HepG2 (cell line): Measurements from ENCODE around the gene NUP107. TPM values are rescaled to one million over a fixed set of nuclear protein-coding genes. Genes with fewer than 3 reads are reported as not detected.

Source experiments
- ATAC-seq: fragments of 200-7000 bp; cut with Tn5 transposase; 3 replicates; pipeline ENCODE4 v1.9.1; 2020; ENCODE audit warnings: mild to moderate bottlenecking, moderate library complexity
- BruUV-seq: library from RNA; stranded (reverse); fragments of 400-500 nt; replicated peaks from 2 replicates; lab custom pipeline; 2021; lab: Mats Ljungman, UMichigan
- CTCF ChIA-PET: fragments of 300-600 bp; formaldehyde crosslinking; extraction: SDS; loops from one replicate; lab custom pipeline; 2021; ENCODE audit warnings: low total read pairs, inconsistent platforms, low intra/inter-chr PET ratio; lab: Yijun Ruan, JAX
- POLR2A ChIA-PET: fragments of 350-600 bp; sonication (Branson Sonifier 250); formaldehyde crosslinking; loops from one replicate; lab custom pipeline; 2020; ENCODE audit warnings: antibody characterized with exemption, inconsistent platforms; lab: Yijun Ruan, JAX
- DNase-seq: peaks from one replicate; pipeline ENCODE4 v3.0.0-alpha.2; 2015; ENCODE audit warnings: low spot score
- FAIRE-seq: peaks from 3 replicates; lab custom pipeline; 2011; peaks lifted over from hg19 to GRCh38; lab: Jason Lieb, UNC
- H2AFZ ChIP-seq: one replicate; pipeline ENCODE4 v1.6.1; 2011; ENCODE audit warnings: low read length, inconsistent platforms
- H3K27ac ChIP-seq: fragments of 300-600 bp; 3 replicates; pipeline ENCODE4 v1.8.0; 2011; ENCODE audit warnings: mixed run types, mild to moderate bottlenecking, mixed read lengths, low read length, inconsistent platforms; ENCODE audit not compliant: insufficient read depth; ENCODE audit errors: extremely low read length
- H3K27me3 ChIP-seq, 2 experiments: fragments of 200-600 bp in 1 of 2; 2 replicates in 1 of 2; 3 replicates in 1 of 2; pipeline versions ENCODE4 v1.6.0 to v1.8.0; 2011; ENCODE audit warnings: low read length in 2 of 2, mild to moderate bottlenecking in 2 of 2, moderate library complexity in 2 of 2, inconsistent platforms in 1 of 2; ENCODE audit not compliant: insufficient read depth in 2 of 2, control insufficient read depth in 1 of 2
- H3K36me3 ChIP-seq, 2 experiments: fragments of 200-600 bp in 1 of 2; replicated peaks in 1 of 2; 2 replicates in 1 of 2; 3 replicates in 1 of 2; pipeline versions ENCODE4 v1.5.1 to v1.8.0; 2011; ENCODE audit warnings: low read length in 2 of 2, inconsistent platforms in 1 of 2; ENCODE audit not compliant: insufficient read depth in 2 of 2, control insufficient read depth in 1 of 2
- H3K4me1 ChIP-seq: 2 replicates; pipeline ENCODE4 v1.5.1; 2012; ENCODE audit warnings: low read length, inconsistent platforms; ENCODE audit not compliant: insufficient read depth
- H3K4me2 ChIP-seq: 2 replicates; pipeline ENCODE4 v1.6.0; 2011; ENCODE audit warnings: low read depth, low read length, inconsistent platforms
- H3K4me3 ChIP-seq, 3 experiments: fragments of 200-600 bp in 1 of 3; sonication (generic), shearing (Covaris generic) in 1 of 3; replicated peaks in 1 of 3; 2 replicates each; pipeline ENCODE4 v1.5.1; 2011 to 2016; ENCODE audit warnings: low read length in 3 of 3, inconsistent platforms in 2 of 3, low read depth in 2 of 3, mild to moderate bottlenecking in 2 of 3, control low read depth in 1 of 3, mixed read lengths in 1 of 3; ENCODE audit not compliant: insufficient read depth in 1 of 3
- H3K79me2 ChIP-seq: one replicate; pipeline ENCODE4 v1.6.1; 2011; ENCODE audit warnings: low read length, inconsistent platforms; ENCODE audit not compliant: insufficient read depth
- H3K9ac ChIP-seq: 2 replicates; pipeline ENCODE4 v1.6.0; 2011; ENCODE audit warnings: mild to moderate bottlenecking, low read depth, low read length, inconsistent platforms; ENCODE audit not compliant: insufficient read depth
- H3K9me3 ChIP-seq: 2 replicates; pipeline ENCODE4 v1.5.1; 2012; ENCODE audit warnings: mild to moderate bottlenecking, low read length
- H4K20me1 ChIP-seq: 2 replicates; pipeline ENCODE4 v1.6.0; 2011; ENCODE audit warnings: inconsistent platforms, mild to moderate bottlenecking, low read length, moderate library complexity; ENCODE audit not compliant: insufficient read depth
- CBX5 ChIP-seq: sonication (generic); formaldehyde crosslinking; IDR thresholded peaks from 2 replicates; pipeline ENCODE4 v1.4.0; 2020; ENCODE audit warnings: missing genetic modification reagents, borderline replicate concordance
- FIP1L1 ChIP-seq: fragments of 200-400 bp; formaldehyde crosslinking; IDR thresholded peaks from 2 replicates; pipeline ENCODE4 v1.6.1; 2018; ENCODE audit warnings: low read depth, mild to moderate bottlenecking, low read length, moderate library complexity, borderline replicate concordance; ENCODE audit not compliant: insufficient read depth
- GRHL1 ChIP-seq: sonication (generic); formaldehyde crosslinking; conservative IDR thresholded peaks from 2 replicates; pipeline ENCODE4 v1.8.0; 2022; ENCODE audit warnings: missing genetic modification reagents
- GTF2F1 ChIP-seq: fragments of 150-350 bp; IDR thresholded peaks from 2 replicates; pipeline ENCODE4 v1.6.1; 2014; ENCODE audit warnings: low read length
- REXO4 ChIP-seq: sonication (generic); formaldehyde crosslinking; IDR thresholded peaks from 2 replicates; pipeline ENCODE4 v1.8.0; 2022; ENCODE audit warnings: missing genetic modification reagents, mild to moderate bottlenecking, borderline replicate concordance
- SRSF1 ChIP-seq: fragments of 200-400 bp; formaldehyde crosslinking; optimal IDR thresholded peaks from 2 replicates; pipeline ENCODE3; 2017; ENCODE audit warnings: mild to moderate bottlenecking, low read depth, low read length, moderate library complexity
- ZBTB44 ChIP-seq: sonication (generic); formaldehyde crosslinking; IDR thresholded peaks from 2 replicates; pipeline ENCODE4 v1.4.0; 2020; ENCODE audit warnings: missing genetic modification reagents
- in situ Hi-C: cut with HindIII; loops from 2 replicates; pipeline ENCODE4 v1.10.0; 2017; ENCODE audit warnings: low pct_unique_long_range_greater_than_20kb; ENCODE audit not compliant: extremely low pct_ligation_motif_present
- intact Hi-C: fragments of 100-400 bp; cut with micrococcal nuclease; formaldehyde crosslinking; loops from one replicate; pipeline ENCODE4 v1.10.0; 2022; ENCODE audit not compliant: unreplicated experiment
- polyA plus RNA-seq, 8 experiments: library from polyadenylated mRNA; depleted of rRNA in 3 of 8; stranded (reverse) in 7 of 8; unstranded in 1 of 8; fragments of >200 nt; fragmentation: Illumina TruSeq in 4 of 8; extraction: Trizol in 4 of 8; gene quantifications; 2 replicates each; pipeline versions ENCODE4 v1.2.1 to v1.2.3, GENCODE V29; 2011 to 2016; ENCODE audit warnings: low read depth in 4 of 8, missing spikeins in 1 of 8, mixed read lengths in 1 of 8; ENCODE audit not compliant: insufficient read depth in 1 of 8
- total RNA-seq, 5 experiments: library from RNA; depleted of rRNA; stranded (reverse); fragments of >200 nt; fragmentation: Illumina TruSeq; extraction: Trizol; gene quantifications; 2 replicates each; pipeline ENCODE4 v1.2.3, GENCODE V29; 2016; ENCODE audit warnings: low read depth in 1 of 5

The NUP107 gene
- total and polyA plus RNA-seq, 2 of the 13 experiments (the other 11 are each of a cell fraction or from before 2014, with no cell fraction given): 54.7 to 100 TPM

GRCh38 chr12:68695454-68695853, 8.7 kb downstream of the NUP107 start:
- ChIA-PET CTCF (no interaction called here), POLR2A (no interaction called here)
- no TSS peak for BruUV-seq

More at GRCh38 chr12:68695454-68695853, 8.7 kb downstream of the NUP107 start:
- Histone ChIP-seq H3K4me1 (no peaks in the 10 kb centered on the region), H3K79me2 (no peaks in the 10 kb centered on the region), H2AFZ (no peak overlapping the region), H3K4me2 (no peak overlapping the region), H3K36me3 (peaks cover 12 to 71% of the 10 kb centered on the region in 2 experiments), H3K27me3 (no peaks in the 10 kb centered on the region), H3K9ac (no peak overlapping the region), H4K20me1 (no peaks in the 10 kb centered on the region), H3K4me3 (no peak overlapping the region), H3K9me3 (no peaks in the 10 kb centered on the region), H3K27ac (no peak overlapping the region)
- no peak for ATAC-seq
- DNase-seq: no peak
- TF ChIP-seq CBX5: no peak
- no peak for TF ChIP-seq GTF2F1
- TF ChIP-seq ZBTB44 (CRISPR knock-in tag): no peak
- TF ChIP-seq FIP1L1: no peak
- TF ChIP-seq SRSF1: no peak
- no peak for TF ChIP-seq REXO4
- TF ChIP-seq GRHL1 (CRISPR knock-in tag): no peak
- in situ Hi-C loops (no loop called here), intact Hi-C loops (no loop called here)
- FAIRE-seq: no peak
